ENCODE data around the gene PARK7.

The PARK7 gene

GRCh38 chr1:7940745-7941436 lies 20.6 kb upstream of the PARK7 start, which contains the start of gene TNFRSF9:
Gene TNFRSF9, minus strand, starts transcription at chr1:7940839. Its CDS starts 845 bp downstream, at chr1:7939994.
- Histone ChIP-seq H3F3A (ENCODE audit: control insufficient read depth, insufficient read depth) (no peaks in the 10 kb centered on the region), H3K9me2 (replicated peaks; ENCODE audit: control insufficient read depth, low read length) (no peaks in the 10 kb centered on the region), H3K9me3 (ENCODE audit: control insufficient read depth, insufficient read depth, low read length) (no peaks in the 10 kb centered on the region), H3K4me1 (ENCODE audit: control insufficient read depth, low read length) (no peaks in the 10 kb centered on the region), H3K4me2 (ENCODE audit: low read length) (no peak within 1 kb of the TSS), H3K4me3 (ENCODE audit: low read length) (no peak within 1 kb of the TSS), H3K79me2 (ENCODE audit: control insufficient read depth, low read length) (no peaks in the 10 kb centered on the region), H3K36me3 (ENCODE audit: control insufficient read depth, low read length) (no peaks in the 10 kb centered on the region), H4K20me1 (ENCODE audit: control insufficient read depth, insufficient read depth, low read depth, low read length) (no peaks in the 10 kb centered on the region), H3K27me3 (ENCODE audit: control insufficient read depth, low read length) (peaks cover 61% of the 10 kb centered on the region), H3K27ac (ENCODE audit: low read depth, low read length) (no peak within 1 kb of the TSS)
- TF ChIP-seq EZH2phosphoT487 (IDR thresholded peaks at IDR 0.05; ENCODE audit: borderline replicate concordance, low read length) (0 out of 2 replicates have a peak, but pooled peaks have one; percentile 55), CTCF (IDR thresholded peaks at IDR 0.05; ENCODE audit: low read depth, low read length, poor library complexity, severe bottlenecking) (no peak)

- Histone ChIP-seq H3K4me2 (ENCODE audit: low read length) (no peak overlapping the region), H3K27ac (ENCODE audit: low read depth, low read length) (no peak overlapping the region)
Measured at GRCh38 chr1:7941437-7941793, 20.1 kb upstream of the PARK7 start.

GRCh38 chr1:7942214-7942921 lies 19.1 kb upstream of the PARK7 start:
- no peak overlapping the region for H3K4me2 ChIP-seq (ENCODE audit: low read length)

More at GRCh38 chr1:7941437-7941793, 20.1 kb upstream of the PARK7 start:
- H3K36me3 ChIP-seq (ENCODE audit: control insufficient read depth, low read length), result no peaks in the 10 kb centered on the region
- H3K9me2 ChIP-seq (replicated peaks; ENCODE audit: control insufficient read depth, low read length), result no peaks in the 10 kb centered on the region
- H3K79me2 ChIP-seq (ENCODE audit: control insufficient read depth, low read length), result no peaks in the 10 kb centered on the region
- H4K20me1 ChIP-seq (ENCODE audit: control insufficient read depth, insufficient read depth, low read depth, low read length), result no peaks in the 10 kb centered on the region
- H3F3A ChIP-seq (ENCODE audit: control insufficient read depth, insufficient read depth), result no peaks in the 10 kb centered on the region
- H3K4me3 ChIP-seq (ENCODE audit: low read length), result no peak overlapping the region
- peaks cover 61% of the 10 kb centered on the region for H3K27me3 ChIP-seq (ENCODE audit: control insufficient read depth, low read length)
- no peaks in the 10 kb centered on the region for H3K4me1 ChIP-seq (ENCODE audit: control insufficient read depth, low read length)
- no peaks in the 10 kb centered on the region for H3K9me3 ChIP-seq (ENCODE audit: control insufficient read depth, insufficient read depth, low read length)
- no peak for TF ChIP-seq EZH2phosphoT487 (IDR thresholded peaks at IDR 0.05; ENCODE audit: borderline replicate concordance, low read length)
- TF ChIP-seq CTCF (IDR thresholded peaks at IDR 0.05; ENCODE audit: low read depth, low read length, poor library complexity, severe bottlenecking), result no peak

More at GRCh38 chr1:7942214-7942921, 19.1 kb upstream of the PARK7 start:
- H3K4me3 ChIP-seq (ENCODE audit: low read length), result no peak overlapping the region
- H3K79me2 ChIP-seq (ENCODE audit: control insufficient read depth, low read length), result no peaks in the 10 kb centered on the region
- H3K36me3 ChIP-seq (ENCODE audit: control insufficient read depth, low read length), result no peaks in the 10 kb centered on the region
- H3K9me3 ChIP-seq (ENCODE audit: control insufficient read depth, insufficient read depth, low read length), result no peaks in the 10 kb centered on the region
- H4K20me1 ChIP-seq (ENCODE audit: control insufficient read depth, insufficient read depth, low read depth, low read length), result no peaks in the 10 kb centered on the region
- H3K27ac ChIP-seq (ENCODE audit: low read depth, low read length), result no peak overlapping the region
- no peaks in the 10 kb centered on the region for H3F3A ChIP-seq (ENCODE audit: control insufficient read depth, insufficient read depth)
- peaks cover 63% of the 10 kb centered on the region for H3K27me3 ChIP-seq (ENCODE audit: control insufficient read depth, low read length)
- H3K9me2 ChIP-seq (replicated peaks; ENCODE audit: control insufficient read depth, low read length), result no peaks in the 10 kb centered on the region
- H3K4me1 ChIP-seq (ENCODE audit: control insufficient read depth, low read length), result no peaks in the 10 kb centered on the region
- no peak for TF ChIP-seq CTCF (IDR thresholded peaks at IDR 0.05; ENCODE audit: low read depth, low read length, poor library complexity, severe bottlenecking)
- TF ChIP-seq EZH2phosphoT487 (IDR thresholded peaks at IDR 0.05; ENCODE audit: borderline replicate concordance, low read length), result 0 out of 2 replicates have a peak, but pooled peaks have one; percentile 9

All from DOHH2 (cell line).